ENCODE measurements around the gene MARCHF10.
"Not testable (repeated sequence)": the region's sequence is repeated elsewhere in the genome, so short reads cannot be mapped to it uniquely, and the experiment has no call there.

Gene MARCHF10

DNA sequence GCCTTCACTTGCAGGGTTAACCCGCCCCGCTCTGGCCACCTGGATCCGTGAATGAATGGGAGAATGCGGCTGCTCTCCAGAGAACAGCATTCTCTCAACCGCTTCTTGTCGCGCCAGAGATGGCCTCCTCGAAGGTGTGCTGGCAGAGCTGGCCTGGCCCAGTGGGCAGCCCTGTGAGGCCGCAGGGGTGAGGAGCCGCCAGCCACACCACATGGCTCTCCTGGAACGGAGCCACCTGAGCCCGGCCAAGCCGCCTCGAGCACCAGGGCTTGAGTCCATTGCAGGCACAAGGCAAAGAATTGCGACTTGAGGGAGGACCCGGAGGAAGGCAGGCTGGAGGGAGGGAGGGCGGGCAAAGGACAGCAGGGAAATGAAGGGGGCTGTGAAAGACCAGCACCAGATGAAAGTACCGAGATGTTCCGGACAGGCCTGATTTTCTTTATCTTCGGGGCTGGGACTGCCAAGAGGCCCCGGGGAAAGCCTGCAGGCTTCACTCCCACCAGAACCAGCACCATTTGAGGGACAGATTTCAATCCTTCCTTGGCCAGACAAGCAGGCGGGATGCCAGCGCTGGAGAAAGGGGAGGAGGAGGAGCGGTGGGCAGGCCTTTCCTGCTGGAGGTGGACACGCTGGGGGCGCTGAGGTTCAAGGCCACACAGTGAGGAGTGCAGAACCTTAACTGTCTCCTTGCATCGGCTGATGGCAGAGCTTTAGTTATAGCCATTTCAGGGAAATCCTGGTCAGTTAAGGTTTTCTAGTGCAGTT lies 111.2 kb downstream of the MARCHF10 start:
- H3K27ac ChIP-seq, result no peak overlapping the region
- TF ChIP-seq CTCF (conservative IDR thresholded peaks at IDR 0.05), result no peak

- H3K27ac ChIP-seq, result no peak overlapping the region
- no peak for TF ChIP-seq CTCF (conservative IDR thresholded peaks at IDR 0.05)
Observed at GRCh38 chr17:62696256-62696655, 111.9 kb downstream of the MARCHF10 start.

GRCh38 chr17:62695093-62695738 lies 112.9 kb downstream of the MARCHF10 start:
- not testable (repeated sequence) for H3K27ac ChIP-seq

GRCh38 chr17:62693616-62694409 lies 114.3 kb downstream of the MARCHF10 start:
- no peak overlapping the region for H3K27ac ChIP-seq

DNA sequence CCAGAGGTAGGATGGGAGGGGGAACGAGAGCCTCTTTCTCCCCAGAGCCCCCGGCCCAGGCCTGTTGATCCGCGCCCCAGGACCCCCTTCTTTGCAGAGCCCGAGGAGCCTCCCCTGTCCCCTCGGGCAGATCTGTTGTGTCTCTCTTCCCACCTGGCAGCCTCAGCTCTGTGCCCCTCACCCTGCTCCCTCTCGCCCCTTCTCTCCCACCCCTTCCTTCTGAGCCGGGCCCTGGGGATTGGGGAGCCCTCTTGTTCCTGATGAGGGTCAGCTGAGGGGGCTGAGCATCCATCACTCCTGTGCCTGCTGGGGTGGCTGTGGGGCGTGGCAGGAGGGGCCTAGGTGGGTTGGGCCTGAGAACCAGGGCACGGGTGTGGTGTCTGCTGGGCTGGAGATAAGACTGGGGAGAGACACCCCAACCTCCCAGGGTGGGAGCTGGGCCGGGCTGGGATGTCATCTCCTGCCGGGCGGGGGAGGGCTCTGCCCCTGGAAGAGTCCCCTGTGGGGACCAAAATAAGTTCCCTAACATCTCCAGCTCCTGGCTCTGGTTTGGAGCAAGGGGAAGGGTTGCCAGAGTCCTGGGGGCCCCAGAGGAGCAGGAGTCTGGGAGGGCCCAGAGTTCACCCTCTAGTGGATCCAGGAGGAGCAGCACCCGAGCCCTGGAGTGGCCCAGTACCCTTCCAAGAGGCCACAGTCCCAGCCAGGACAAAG lies 115.2 kb downstream of the MARCHF10 start:
- peak; percentile 60; the same call in 1 of the 2 replicates for TF ChIP-seq CTCF (conservative IDR thresholded peaks at IDR 0.05)
- H3K27ac ChIP-seq, result no peak overlapping the region

More at GRCh38 chr17:62693616-62694409, 114.3 kb downstream of the MARCHF10 start:
- TF ChIP-seq CTCF (conservative IDR thresholded peaks at IDR 0.05), result no peak

DNA sequence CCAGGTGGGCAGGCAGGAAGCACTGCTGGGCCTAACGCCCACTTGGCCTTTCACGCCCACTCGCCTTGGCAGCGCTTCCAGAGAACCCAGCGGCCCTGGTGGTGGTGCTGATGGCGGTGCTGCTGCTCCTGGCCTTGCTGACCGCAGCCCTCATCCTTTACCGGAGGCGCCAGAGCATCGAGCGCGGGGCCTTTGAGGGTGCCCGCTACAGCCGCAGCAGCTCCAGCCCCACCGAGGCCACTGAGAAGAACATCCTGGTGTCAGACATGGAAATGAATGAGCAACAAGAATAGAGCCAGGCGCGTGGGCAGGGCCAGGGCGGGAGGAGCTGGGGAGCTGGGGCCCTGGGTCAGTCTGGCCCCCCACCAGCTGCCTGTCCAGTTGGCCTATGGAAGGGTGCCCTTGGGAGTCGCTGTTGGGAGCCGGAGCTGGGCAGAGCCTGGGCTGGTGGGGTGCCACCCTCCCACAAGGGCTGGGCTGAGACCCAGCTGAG lies 115.9 kb downstream of the MARCHF10 start:
- H3K27ac ChIP-seq, result no peak overlapping the region
- TF ChIP-seq CTCF (conservative IDR thresholded peaks at IDR 0.05), result no peak

DNA sequence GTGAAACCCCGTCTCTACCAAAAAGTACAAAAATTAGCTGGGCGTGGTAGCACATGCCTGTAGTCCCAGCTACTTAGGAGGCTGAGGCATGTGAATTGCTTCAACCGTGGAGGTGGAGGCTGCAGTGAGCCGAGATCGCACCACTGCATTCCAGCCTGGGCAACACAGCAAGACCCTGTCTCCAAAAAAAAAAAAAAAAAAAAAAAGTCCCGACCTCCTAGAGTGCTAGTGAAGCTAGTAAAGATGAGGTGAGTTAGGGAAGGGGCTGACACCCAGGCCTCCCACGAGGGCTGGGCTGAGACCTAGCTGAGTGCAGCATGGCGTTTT lies 116.6 kb downstream of the MARCHF10 start:
- H3K27ac ChIP-seq, result not testable (repeated sequence)

Data from VCaP (cell line).